ENCODE measurements around the gene TANC1. TPM values are rescaled to one million over a fixed set of nuclear protein-coding genes. Genes with fewer than 3 reads are reported as not detected.

Gene TANC1
- total and polyA plus RNA-seq, 2 of the 4 experiments (the other 2 are of a cell fraction): 10.2 to 12.9 TPM

DNA sequence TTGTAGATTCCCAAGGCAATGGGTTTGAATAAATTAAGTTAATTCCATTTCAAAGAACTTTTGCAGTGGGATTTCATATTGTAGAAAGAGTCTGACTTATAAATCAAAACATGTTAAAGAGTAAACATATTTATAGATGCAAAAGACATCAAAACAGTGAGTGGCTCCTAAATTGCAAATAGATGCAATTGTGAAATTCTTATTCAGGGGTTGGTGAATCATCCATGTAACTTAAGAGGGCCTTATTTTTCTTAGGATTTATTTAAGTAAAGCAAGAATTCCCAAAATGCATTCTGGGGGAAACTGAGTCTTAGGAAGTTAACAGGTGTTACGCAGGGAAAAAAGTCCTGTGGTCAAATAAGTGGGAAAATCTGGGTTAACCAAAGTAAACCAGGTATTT lies 11.3 kb downstream of the TANC1 start:
- no peak overlapping the region for H3K23ac ChIP-seq (ENCODE audit: low read depth, low read length)
- H2AK5ac ChIP-seq (ENCODE audit: low read depth, low read length): no peak overlapping the region
- no peak overlapping the region for H3K4me3 ChIP-seq (ENCODE audit: insufficient read depth, low read depth, low read length)
- BruUV-seq (replicated peaks): no TSS peak
- H2AFZ ChIP-seq (replicated peaks; ENCODE audit: low read length, poor library complexity): no peak overlapping the region
- WGBS, 2 experiments (ENCODE audit: extremely low coverage in 2 of 2, insufficient read length in 1 of 2): no CpG with 5 or more reads among the region's 1 CpG
- H2AK9ac ChIP-seq (replicated peaks; ENCODE audit: low read depth, low read length, poor library complexity): no peak overlapping the region
- TF ChIP-seq POLR2A (IDR thresholded peaks at IDR 0.05; ENCODE audit: low read depth, low read length) (no peak), CEBPB (IDR thresholded peaks at IDR 0.05; ENCODE audit: low read depth, low read length) (peak; percentile 77)
- no peak for ATAC-seq (ENCODE audit: low read depth)
- H3K27me3 ChIP-seq (ENCODE audit: control insufficient read depth, insufficient read depth, low read length): no peaks in the 10 kb centered on the region
- no peak overlapping the region for H2BK15ac ChIP-seq (ENCODE audit: low read depth, low read length)
- peaks cover 66% of the 10 kb centered on the region for H4K20me1 ChIP-seq (ENCODE audit: insufficient read depth, low read length)
- peak; percentile 43 for DNase-seq
- peaks cover 3% of the 10 kb centered on the region; the same call in 1 of the 2 replicates for H3K4me1 ChIP-seq (ENCODE audit: control insufficient read depth, insufficient read depth, low read length)
- H3K4me2 ChIP-seq (ENCODE audit: low read depth, low read length): no peak overlapping the region
- in situ Hi-C loops (cut with MboI; ENCODE audit: low sequenced_read_pairs): no loop called here
- peaks cover 12% of the 10 kb centered on the region for H3K9me1 ChIP-seq (ENCODE audit: insufficient read depth, low read length)
- H3K18ac ChIP-seq (ENCODE audit: low read depth, low read length): no peak overlapping the region
- no peak overlapping the region for H4K91ac ChIP-seq (ENCODE audit: insufficient read depth, low read depth, low read length)
- H3K79me1 ChIP-seq (ENCODE audit: low read depth in 1 of 2, low read length in 2 of 2): peaks cover 16 to 72% of the 10 kb centered on the region in 2 experiments
- ChIA-PET POLR2A (ENCODE audit: unreplicated experiment) (no interaction called here), CTCF (interaction anchor here (1.2 kb wide), 1 partner anchor 10 kb away, joined by 3 read pairs; no protein-coding TSS in a partner anchor)
- H2BK120ac ChIP-seq (ENCODE audit: low read depth, low read length): no peak overlapping the region
- H3K14ac ChIP-seq (replicated peaks; ENCODE audit: low read depth, low read length): no peak overlapping the region
- H4K5ac ChIP-seq (ENCODE audit: low read depth, low read length): no peak overlapping the region
- no peak overlapping the region for H2BK20ac ChIP-seq (ENCODE audit: low read depth, low read length)
- no peak overlapping the region for H3K9ac ChIP-seq (ENCODE audit: low read depth, low read length)
- no peak overlapping the region for H2BK5ac ChIP-seq (ENCODE audit: low read depth, low read length, poor library complexity, severe bottlenecking)
- H3K4ac ChIP-seq (ENCODE audit: low read depth, low read length): no peak overlapping the region
- no peak overlapping the region for H3K27ac ChIP-seq (ENCODE audit: insufficient read depth, low read length)
- intact Hi-C loops (cut with micrococcal nuclease): no loop called here
- no peak overlapping the region for H4K8ac ChIP-seq (ENCODE audit: low read depth in 2 of 2, low read length in 2 of 2)
- H3K56ac ChIP-seq (ENCODE audit: extremely low read depth, insufficient read depth, low read length): no peak overlapping the region
- H3K9me3 ChIP-seq (ENCODE audit: control insufficient read depth, insufficient read depth, low read length): no peaks in the 10 kb centered on the region
- dilution Hi-C loops (cut with HindIII; ENCODE audit: low sequenced_read_pairs, unreplicated experiment): no loop called here
- H3K36me3 ChIP-seq (ENCODE audit: control insufficient read depth, insufficient read depth, low read length): no peaks in the 10 kb centered on the region

Measured in IMR-90 (cell line).